Uterus (tissue), 4 donors: Measurements from ENCODE around the gene CYP27A1. TPM values are rescaled to one million over a fixed set of nuclear protein-coding genes. Genes with fewer than 3 reads are reported as not detected.

Experiments
- DNase-seq, 2 donors: peaks; one replicate each; pipeline ENCODE4 v3.0.0-alpha.2; 2019 to 2020
- H3K27ac ChIP-seq, 2 donors: fragments of 200-600 bp; sonication (generic); 1 replicate in 1 of 2; 2 replicates in 1 of 2; pipeline ENCODE4 v1.5.1; 2016 to 2018
- H3K27me3 ChIP-seq, 2 donors: fragments of 200-600 bp; sonication (generic); one replicate each; pipeline ENCODE4 v1.5.1; 2018 to 2019; ENCODE audit warnings: control low read depth in 1 of 2
- H3K36me3 ChIP-seq, 2 donors: fragments of 200-600 bp; sonication (generic); one replicate each; pipeline ENCODE4 v1.5.1; 2019; ENCODE audit warnings: control low read depth in 1 of 2
- H3K4me1 ChIP-seq, 2 donors: fragments of 200-600 bp; sonication (generic); one replicate each; pipeline ENCODE4 v1.5.1; 2018 to 2019; ENCODE audit warnings: control low read depth in 1 of 2
- H3K4me3 ChIP-seq, 2 donors: fragments of 200-600 bp; sonication (generic); 1 replicate in 1 of 2; 2 replicates in 1 of 2; pipeline ENCODE4 v1.5.1; 2018 to 2019; ENCODE audit warnings: mild to moderate bottlenecking in 1 of 2
- H3K9me3 ChIP-seq, 2 donors: fragments of 200-600 bp; sonication (generic); one replicate each; pipeline ENCODE4 v1.5.1; 2019; ENCODE audit warnings: control low read depth in 1 of 2
- POLR2A ChIP-seq, 2 donors: fragments of 450-650 bp; IDR thresholded peaks; one replicate each; pipeline ENCODE4 v1.6.1; 2016; ENCODE audit warnings: antibody characterized with exemption in 2 of 2, mild to moderate bottlenecking in 1 of 2, moderate library complexity in 1 of 2
- intact Hi-C: fragments of 100-400 bp; cut with DNase I; formaldehyde crosslinking; loops from one replicate; pipeline ENCODE4 v1.15.1; 2023; ENCODE audit warnings: low total_unique reads
- total RNA-seq, 4 donors: library from RNA; depleted of rRNA in 3 of 4; stranded (reverse); fragments of >200 nt in 3 of 4; gene quantifications; one replicate each; pipeline versions ENCODE4 v1.1.0 to v1.2.4, GENCODE V29; 2014 to 2023
- TF ChIP-seq, protein P1 (sequence below), 4 experiments: fragments of 200-600 bp in 2 of 4; fragments of 450-650 bp in 2 of 4; sonication (generic) in 2 of 4; IDR thresholded peaks; one replicate each; pipeline ENCODE4 v1.5.1; 2016 to 2019; ENCODE audit warnings: antibody characterized with exemption in 4 of 4, mild to moderate bottlenecking in 2 of 4, moderate library complexity in 1 of 4
- donor health status: DM: yes; HTN: yes; CAD: no.

CYP27A1 gene
- total RNA-seq, 4 donors from 2014 or later, result 4.1 to 15.7 (median 8.7) TPM

DNA sequence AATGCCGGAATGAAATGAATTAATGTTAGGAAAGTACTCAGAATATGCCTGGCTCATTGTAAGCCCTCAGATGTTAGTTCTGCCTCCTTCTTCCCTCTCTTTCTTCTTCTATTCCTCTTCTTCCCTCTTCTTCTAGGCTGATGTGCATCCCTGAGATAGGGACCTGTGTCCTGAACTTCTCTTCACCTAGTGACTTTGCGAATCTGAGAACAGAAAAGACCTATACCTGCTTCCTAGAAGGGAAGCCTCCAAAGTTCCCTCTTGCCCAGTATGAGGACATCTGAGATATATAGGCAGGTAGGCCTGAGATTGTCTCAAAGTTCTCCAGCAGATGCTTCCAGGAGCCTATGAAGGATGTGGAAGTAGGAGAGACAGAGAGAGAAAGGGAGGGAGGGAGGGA is 8.1 kb upstream of the CYP27A1 start:
- DNase-seq, result no peak
- Histone ChIP-seq H3K36me3 (no peaks in the 10 kb centered on the region), H3K9me3 (no peaks in the 10 kb centered on the region), H3K27ac (no peak overlapping the region), H3K4me1 (no peaks in the 10 kb centered on the region), H3K27me3 (no peaks in the 10 kb centered on the region), H3K4me3 (no peak overlapping the region)
- intact Hi-C loops, result no loop called here
- no peak for TF ChIP-seq POLR2A (IDR thresholded peaks at IDR 0.05)
- TF ChIP-seq, protein P1, sequence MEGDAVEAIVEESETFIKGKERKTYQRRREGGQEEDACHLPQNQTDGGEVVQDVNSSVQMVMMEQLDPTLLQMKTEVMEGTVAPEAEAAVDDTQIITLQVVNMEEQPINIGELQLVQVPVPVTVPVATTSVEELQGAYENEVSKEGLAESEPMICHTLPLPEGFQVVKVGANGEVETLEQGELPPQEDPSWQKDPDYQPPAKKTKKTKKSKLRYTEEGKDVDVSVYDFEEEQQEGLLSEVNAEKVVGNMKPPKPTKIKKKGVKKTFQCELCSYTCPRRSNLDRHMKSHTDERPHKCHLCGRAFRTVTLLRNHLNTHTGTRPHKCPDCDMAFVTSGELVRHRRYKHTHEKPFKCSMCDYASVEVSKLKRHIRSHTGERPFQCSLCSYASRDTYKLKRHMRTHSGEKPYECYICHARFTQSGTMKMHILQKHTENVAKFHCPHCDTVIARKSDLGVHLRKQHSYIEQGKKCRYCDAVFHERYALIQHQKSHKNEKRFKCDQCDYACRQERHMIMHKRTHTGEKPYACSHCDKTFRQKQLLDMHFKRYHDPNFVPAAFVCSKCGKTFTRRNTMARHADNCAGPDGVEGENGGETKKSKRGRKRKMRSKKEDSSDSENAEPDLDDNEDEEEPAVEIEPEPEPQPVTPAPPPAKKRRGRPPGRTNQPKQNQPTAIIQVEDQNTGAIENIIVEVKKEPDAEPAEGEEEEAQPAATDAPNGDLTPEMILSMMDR (IDR thresholded peaks at IDR 0.05), result no peak

DNA sequence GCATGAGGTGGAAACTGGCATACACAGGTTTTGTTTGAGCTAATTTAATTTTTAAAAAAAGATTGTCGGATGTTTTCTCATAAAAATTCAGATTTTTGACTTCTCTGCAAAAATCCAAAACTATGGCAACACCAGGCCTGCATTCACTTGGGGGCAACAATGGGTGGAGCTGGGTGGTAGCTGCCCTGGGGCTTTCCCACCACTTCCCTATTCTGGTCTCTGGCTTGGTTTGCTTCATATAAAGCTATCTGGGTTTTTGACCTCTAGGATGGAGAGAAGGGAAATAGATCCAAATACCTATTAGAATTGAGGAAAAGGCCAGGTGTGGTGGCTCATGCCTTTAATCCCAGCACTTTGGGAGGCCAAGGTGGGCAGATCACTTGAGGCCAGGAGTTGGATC is 5.5 kb upstream of the CYP27A1 start:
- Histone ChIP-seq H3K9me3 (no peaks in the 10 kb centered on the region), H3K4me3 (no peak overlapping the region), H3K27ac (no peak overlapping the region), H3K36me3 (no peaks in the 10 kb centered on the region), H3K4me1 (no peaks in the 10 kb centered on the region), H3K27me3 (no peaks in the 10 kb centered on the region)
- intact Hi-C loops, result no loop called here
- no peak for DNase-seq
- TF ChIP-seq, protein P1 (IDR thresholded peaks at IDR 0.05), result no peak
- no peak for TF ChIP-seq POLR2A (IDR thresholded peaks at IDR 0.05)

DNA sequence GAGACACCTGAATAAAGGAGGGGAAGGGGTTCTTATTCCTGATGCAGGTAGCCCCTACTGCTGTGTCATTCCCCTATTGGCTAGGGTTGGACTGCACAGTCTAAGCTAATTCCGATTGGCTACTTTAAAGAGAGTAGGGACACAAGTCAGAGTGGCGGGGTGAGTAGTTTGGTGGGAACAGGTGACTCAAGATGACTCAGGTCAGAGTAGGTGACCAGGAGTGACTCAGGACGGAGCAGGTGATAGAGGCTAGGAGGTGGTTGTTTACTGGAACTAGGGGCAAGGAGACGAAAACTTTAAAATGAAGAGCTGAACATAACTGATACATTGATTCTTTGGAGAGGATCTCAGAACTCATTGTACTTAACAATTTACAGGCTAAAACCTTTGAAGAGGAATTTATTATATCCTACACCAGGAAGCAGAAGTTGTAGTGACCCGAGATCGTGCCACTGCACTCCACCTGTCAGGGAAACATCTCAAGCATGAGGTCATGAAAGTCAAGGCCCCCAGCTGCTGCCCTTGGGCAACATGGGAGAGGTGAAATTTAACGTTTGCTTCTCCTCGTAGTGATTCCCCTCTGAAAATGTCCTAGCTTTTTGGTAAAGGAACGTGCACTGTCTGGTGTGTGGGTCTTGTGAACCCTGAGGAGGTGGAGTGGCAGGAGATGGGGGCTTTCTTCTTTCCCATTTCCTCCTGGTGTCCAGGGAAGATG is 4.5 kb upstream of the CYP27A1 start:
- H3K4me3 ChIP-seq, result no peak overlapping the region
- no peaks in the 10 kb centered on the region for H3K9me3 ChIP-seq
- no peaks in the 10 kb centered on the region for H3K36me3 ChIP-seq
- no peak for DNase-seq
- no peak overlapping the region for H3K27ac ChIP-seq
- intact Hi-C loops, result no loop called here
- no peak for TF ChIP-seq POLR2A (IDR thresholded peaks at IDR 0.05)
- TF ChIP-seq, protein P1 (IDR thresholded peaks at IDR 0.05), result no peak
- H3K27me3 ChIP-seq, result no peaks in the 10 kb centered on the region
- H3K4me1 ChIP-seq, result no peaks in the 10 kb centered on the region

DNA sequence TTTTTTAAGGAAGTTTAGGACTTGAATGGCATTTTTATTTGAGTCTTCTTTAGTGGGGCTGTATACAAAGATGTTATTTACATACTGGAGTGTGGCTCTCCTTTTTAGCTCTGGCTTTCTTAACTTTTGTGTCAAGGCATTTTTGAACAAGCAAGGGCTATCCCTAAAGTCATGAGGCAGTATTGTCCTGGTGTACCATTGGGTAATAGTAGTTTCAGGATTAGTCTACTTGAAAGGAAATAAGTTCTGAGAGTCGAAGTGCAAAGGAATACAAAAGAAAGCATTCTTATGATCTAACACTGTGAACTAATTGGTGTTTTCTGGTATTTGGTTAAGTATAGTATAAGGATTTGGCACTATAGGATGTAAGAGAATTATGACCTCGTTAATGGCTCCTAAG is 1.9 kb upstream of the CYP27A1 start:
- no peaks in the 10 kb centered on the region for H3K9me3 ChIP-seq
- no peak overlapping the region for H3K27ac ChIP-seq
- H3K27me3 ChIP-seq, result no peaks in the 10 kb centered on the region
- H3K4me1 ChIP-seq, result no peaks in the 10 kb centered on the region
- H3K36me3 ChIP-seq, result no peaks in the 10 kb centered on the region
- DNase-seq, result no peak
- intact Hi-C loops, result no loop called here
- no peak for TF ChIP-seq POLR2A (IDR thresholded peaks at IDR 0.05)
- TF ChIP-seq, protein P1 (IDR thresholded peaks at IDR 0.05), result no peak
- no peak overlapping the region for H3K4me3 ChIP-seq

DNA sequence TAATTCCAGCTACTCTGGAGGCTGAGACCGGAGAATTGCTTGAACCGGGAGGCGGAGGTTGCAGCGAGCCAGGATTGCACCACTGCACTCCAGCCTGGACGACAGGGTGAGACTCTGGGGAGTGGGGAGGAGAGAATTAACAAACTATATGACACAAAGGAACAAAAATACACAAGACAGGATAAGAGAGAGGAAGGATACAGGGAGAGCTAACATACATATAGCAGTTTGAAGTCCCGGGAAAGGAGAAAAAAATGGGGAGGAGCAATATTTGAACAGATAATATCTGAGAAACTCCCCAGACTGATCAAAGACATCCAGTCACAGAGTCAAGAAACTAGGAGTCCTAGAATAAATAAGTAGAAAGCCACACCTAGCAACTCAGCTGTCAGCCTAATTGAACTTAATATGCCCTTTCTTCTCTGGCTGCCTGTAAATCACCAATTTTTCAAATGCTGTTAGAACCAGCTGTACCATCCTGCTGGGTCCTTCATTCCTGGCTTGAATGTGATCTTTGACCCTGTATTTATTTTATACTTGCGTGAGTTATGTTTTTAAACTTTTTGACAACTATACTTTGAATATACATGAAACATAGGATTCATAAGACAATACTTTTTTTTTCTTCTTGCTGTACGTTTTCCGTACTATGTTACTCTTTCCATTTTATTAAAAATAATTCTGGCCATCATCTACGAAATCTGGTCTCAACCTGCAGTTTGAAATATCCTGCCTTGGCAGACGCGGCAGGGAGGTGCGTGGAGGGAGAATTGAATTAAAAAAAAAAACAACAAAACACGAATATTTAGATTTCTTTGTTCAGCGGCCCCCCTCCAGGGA is 876 bp upstream of the CYP27A1 start:
- intact Hi-C loops, result no loop called here
- H3K4me1 ChIP-seq, result no peaks in the 10 kb centered on the region
- no peaks in the 10 kb centered on the region for H3K9me3 ChIP-seq
- H3K27ac ChIP-seq, result peak overlapping the region; percentile 72 to 76
- TF ChIP-seq, protein P1 (IDR thresholded peaks at IDR 0.05), result no peak
- no peak for TF ChIP-seq POLR2A (IDR thresholded peaks at IDR 0.05)
- no peaks in the 10 kb centered on the region for H3K36me3 ChIP-seq
- H3K4me3 ChIP-seq, result peak overlapping the region; percentile 59 to 70
- no peaks in the 10 kb centered on the region for H3K27me3 ChIP-seq
- DNase-seq, result no peak
